Ishikawa (cell line): ENCODE data around the gene OR2F2.

Source experiments
- CREB1 ChIP-seq: IDR thresholded peaks from 2 replicates; pipeline ENCODE4 v1.6.1; 2012; ENCODE audit warnings: low read depth
- EP300 ChIP-seq: IDR thresholded peaks from 2 replicates; pipeline ENCODE4 v1.6.1; 2012; ENCODE audit warnings: borderline replicate concordance
- FOXM1 ChIP-seq: IDR thresholded peaks from 2 replicates; pipeline ENCODE4 v1.6.1; 2012; ENCODE audit warnings: low read depth, borderline replicate concordance
- NFIC ChIP-seq: IDR thresholded peaks from 2 replicates; pipeline ENCODE4 v1.6.1; 2012
- RAD21 ChIP-seq: IDR thresholded peaks from 2 replicates; pipeline ENCODE4 v1.6.1; 2012; ENCODE audit warnings: low read depth
- REST ChIP-seq: IDR thresholded peaks from 2 replicates; pipeline ENCODE4 v1.6.1; 2012; ENCODE audit warnings: low read depth, mild to moderate bottlenecking
- TAF1 ChIP-seq: IDR thresholded peaks from 2 replicates; pipeline ENCODE4 v1.6.1; 2012; ENCODE audit warnings: low read depth, mild to moderate bottlenecking
- TEAD4 ChIP-seq: IDR thresholded peaks from 2 replicates; pipeline ENCODE4 v1.6.1; 2012
- USF1 ChIP-seq: IDR thresholded peaks from 2 replicates; pipeline ENCODE4 v1.6.1; 2012
- YY1 ChIP-seq: IDR thresholded peaks from 2 replicates; pipeline ENCODE4 v1.6.1; 2012; ENCODE audit warnings: low read depth
- ZBTB7A ChIP-seq: IDR thresholded peaks from 2 replicates; pipeline ENCODE4 v1.6.1; 2012; ENCODE audit warnings: low read depth

GRCh38 chr7:143947111-143947510 lies 12.1 kb downstream of the OR2F2 start:
- TF ChIP-seq NFIC: no peak
- TF ChIP-seq CREB1: no peak
- TF ChIP-seq TAF1: no peak
- no peak for TF ChIP-seq USF1
- TF ChIP-seq RAD21: no peak
- no peak for TF ChIP-seq ZBTB7A
- no peak for TF ChIP-seq EP300
- TF ChIP-seq REST: no peak
- no peak for TF ChIP-seq TEAD4
- no peak for TF ChIP-seq FOXM1
- no peak for TF ChIP-seq YY1
